ENCODE results near the gene PTGS1. TPM values are rescaled to one million over a fixed set of nuclear protein-coding genes. Genes with fewer than 3 reads are reported as not detected.
A peak's percentile ranks its signal among the peaks of the same experiment; 100 is the strongest.

The PTGS1 gene
- total and polyA plus RNA-seq, 9 of the 15 experiments (the other 6 are each of a cell fraction or from before 2014, with no cell fraction given) = 3.4 to 12.9 (median 5.3) TPM

DNA sequence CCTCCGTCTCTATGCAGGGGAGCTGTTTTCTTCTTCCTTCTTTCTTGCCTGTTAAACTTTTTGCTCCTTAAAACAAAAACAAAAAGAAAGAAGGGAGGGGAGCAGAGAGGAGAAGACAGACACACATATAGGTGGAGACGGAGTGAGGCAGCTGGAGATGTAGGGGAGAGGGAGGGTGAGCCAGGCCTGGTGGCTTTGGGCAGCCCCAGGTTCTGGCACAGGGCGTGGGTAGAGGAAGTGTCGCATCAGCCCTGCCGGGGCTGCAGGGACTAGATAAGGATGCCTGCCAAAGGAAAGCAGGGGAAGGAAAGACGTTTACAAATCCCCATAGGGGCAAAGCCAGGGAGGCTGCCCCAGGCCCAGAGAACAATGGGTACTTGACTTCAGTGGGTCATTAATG, 38.7 kb upstream of the PTGS1 start (continued):
- TF ChIP-seq, protein P1, sequence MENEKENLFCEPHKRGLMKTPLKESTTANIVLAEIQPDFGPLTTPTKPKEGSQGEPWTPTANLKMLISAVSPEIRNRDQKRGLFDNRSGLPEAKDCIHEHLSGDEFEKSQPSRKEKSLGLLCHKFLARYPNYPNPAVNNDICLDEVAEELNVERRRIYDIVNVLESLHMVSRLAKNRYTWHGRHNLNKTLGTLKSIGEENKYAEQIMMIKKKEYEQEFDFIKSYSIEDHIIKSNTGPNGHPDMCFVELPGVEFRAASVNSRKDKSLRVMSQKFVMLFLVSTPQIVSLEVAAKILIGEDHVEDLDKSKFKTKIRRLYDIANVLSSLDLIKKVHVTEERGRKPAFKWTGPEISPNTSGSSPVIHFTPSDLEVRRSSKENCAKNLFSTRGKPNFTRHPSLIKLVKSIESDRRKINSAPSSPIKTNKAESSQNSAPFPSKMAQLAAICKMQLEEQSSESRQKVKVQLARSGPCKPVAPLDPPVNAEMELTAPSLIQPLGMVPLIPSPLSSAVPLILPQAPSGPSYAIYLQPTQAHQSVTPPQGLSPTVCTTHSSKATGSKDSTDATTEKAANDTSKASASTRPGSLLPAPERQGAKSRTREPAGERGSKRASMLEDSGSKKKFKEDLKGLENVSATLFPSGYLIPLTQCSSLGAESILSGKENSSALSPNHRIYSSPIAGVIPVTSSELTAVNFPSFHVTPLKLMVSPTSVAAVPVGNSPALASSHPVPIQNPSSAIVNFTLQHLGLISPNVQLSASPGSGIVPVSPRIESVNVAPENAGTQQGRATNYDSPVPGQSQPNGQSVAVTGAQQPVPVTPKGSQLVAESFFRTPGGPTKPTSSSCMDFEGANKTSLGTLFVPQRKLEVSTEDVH (IDR thresholded peaks at IDR 0.05; ENCODE audit: low read depth, partially characterized antibody) = no peak
- no peak for TF ChIP-seq ZNF76 (CRISPR knock-in tag; IDR thresholded peaks at IDR 0.05; ENCODE audit: borderline replicate concordance)
- TF ChIP-seq, protein P2, sequence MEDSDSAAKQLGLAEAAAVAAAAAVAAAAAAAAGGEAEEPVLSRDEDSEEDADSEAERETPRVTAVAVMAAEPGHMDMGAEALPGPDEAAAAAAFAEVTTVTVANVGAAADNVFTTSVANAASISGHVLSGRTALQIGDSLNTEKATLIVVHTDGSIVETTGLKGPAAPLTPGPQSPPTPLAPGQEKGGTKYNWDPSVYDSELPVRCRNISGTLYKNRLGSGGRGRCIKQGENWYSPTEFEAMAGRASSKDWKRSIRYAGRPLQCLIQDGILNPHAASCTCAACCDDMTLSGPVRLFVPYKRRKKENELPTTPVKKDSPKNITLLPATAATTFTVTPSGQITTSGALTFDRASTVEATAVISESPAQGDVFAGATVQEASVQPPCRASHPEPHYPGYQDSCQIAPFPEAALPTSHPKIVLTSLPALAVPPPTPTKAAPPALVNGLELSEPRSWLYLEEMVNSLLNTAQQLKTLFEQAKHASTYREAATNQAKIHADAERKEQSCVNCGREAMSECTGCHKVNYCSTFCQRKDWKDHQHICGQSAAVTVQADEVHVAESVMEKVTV (CRISPR knock-in tag; IDR thresholded peaks at IDR 0.05) = no peak
- TF ChIP-seq MTA2 (IDR thresholded peaks at IDR 0.05; ENCODE audit: low read depth) = peak; percentile 73
- TF ChIP-seq NEUROD1 (IDR thresholded peaks at IDR 0.05; ENCODE audit: borderline replicate concordance, low read depth, low read length, partially characterized antibody) = peak; percentile 48
- TF ChIP-seq NFE2 (IDR thresholded peaks at IDR 0.05; ENCODE audit: low read depth) = peak; percentile 39
- no peak for TF ChIP-seq PHF21A (IDR thresholded peaks at IDR 0.05; ENCODE audit: borderline replicate concordance, low read depth)
- no peak for TF ChIP-seq RBFOX2 (IDR thresholded peaks at IDR 0.05; ENCODE audit: low read depth, low read length)
- TF ChIP-seq CREM (IDR thresholded peaks at IDR 0.05; ENCODE audit: low read depth) = peak; percentile 71
- TF ChIP-seq HNRNPK (IDR thresholded peaks at IDR 0.05; ENCODE audit: low read depth, low read length, poor library complexity, severe bottlenecking) = no peak
- TF ChIP-seq ZNF274 (IDR thresholded peaks at IDR 0.05; ENCODE audit: borderline replicate concordance, low read depth, low read length) = no peak
- TF ChIP-seq RNF2 (IDR thresholded peaks at IDR 0.05) = 0 out of 2 replicates have a peak, but pooled peaks have one; percentile 20
- no peak for TF ChIP-seq NFRKB (IDR thresholded peaks at IDR 0.05; ENCODE audit: low read depth)
- TF ChIP-seq, protein P3, sequence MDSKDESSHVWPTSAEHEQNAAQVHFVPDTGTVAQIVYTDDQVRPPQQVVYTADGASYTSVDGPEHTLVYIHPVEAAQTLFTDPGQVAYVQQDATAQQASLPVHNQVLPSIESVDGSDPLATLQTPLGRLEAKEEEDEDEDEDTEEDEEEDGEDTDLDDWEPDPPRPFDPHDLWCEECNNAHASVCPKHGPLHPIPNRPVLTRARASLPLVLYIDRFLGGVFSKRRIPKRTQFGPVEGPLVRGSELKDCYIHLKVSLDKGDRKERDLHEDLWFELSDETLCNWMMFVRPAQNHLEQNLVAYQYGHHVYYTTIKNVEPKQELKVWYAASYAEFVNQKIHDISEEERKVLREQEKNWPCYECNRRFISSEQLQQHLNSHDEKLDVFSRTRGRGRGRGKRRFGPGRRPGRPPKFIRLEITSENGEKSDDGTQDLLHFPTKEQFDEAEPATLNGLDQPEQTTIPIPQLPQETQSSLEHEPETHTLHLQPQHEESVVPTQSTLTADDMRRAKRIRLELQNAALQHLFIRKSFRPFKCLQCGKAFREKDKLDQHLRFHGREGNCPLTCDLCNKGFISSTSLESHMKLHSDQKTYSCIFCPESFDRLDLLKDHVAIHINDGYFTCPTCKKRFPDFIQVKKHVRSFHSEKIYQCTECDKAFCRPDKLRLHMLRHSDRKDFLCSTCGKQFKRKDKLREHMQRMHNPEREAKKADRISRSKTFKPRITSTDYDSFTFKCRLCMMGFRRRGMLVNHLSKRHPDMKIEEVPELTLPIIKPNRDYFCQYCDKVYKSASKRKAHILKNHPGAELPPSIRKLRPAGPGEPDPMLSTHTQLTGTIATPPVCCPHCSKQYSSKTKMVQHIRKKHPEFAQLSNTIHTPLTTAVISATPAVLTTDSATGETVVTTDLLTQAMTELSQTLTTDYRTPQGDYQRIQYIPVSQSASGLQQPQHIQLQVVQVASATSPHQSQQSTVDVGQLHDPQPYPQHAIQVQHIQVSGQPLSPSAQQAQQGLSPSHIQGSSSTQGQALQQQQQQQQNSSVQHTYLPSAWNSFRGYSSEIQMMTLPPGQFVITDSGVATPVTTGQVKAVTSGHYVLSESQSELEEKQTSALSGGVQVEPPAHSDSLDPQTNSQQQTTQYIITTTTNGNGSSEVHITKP (IDR thresholded peaks at IDR 0.05; ENCODE audit: partially characterized antibody) = no peak
- TF ChIP-seq GTF2E2 (tag; IDR thresholded peaks at IDR 0.05) = no peak
- TF ChIP-seq HDAC3 (IDR thresholded peaks at IDR 0.05; ENCODE audit: borderline replicate concordance, partially characterized antibody) = no peak
- peak; percentile 76; the same call in 1 of the 2 replicates for TF ChIP-seq GATAD2A (IDR thresholded peaks at IDR 0.05)
- TF ChIP-seq ATF1 (CRISPR knock-in tag; IDR thresholded peaks at IDR 0.05) = no peak
- peak; percentile 20; the same call in 1 of the 2 replicates for TF ChIP-seq ATF1 (tag; IDR thresholded peaks at IDR 0.05)
- TF ChIP-seq, protein P4, sequence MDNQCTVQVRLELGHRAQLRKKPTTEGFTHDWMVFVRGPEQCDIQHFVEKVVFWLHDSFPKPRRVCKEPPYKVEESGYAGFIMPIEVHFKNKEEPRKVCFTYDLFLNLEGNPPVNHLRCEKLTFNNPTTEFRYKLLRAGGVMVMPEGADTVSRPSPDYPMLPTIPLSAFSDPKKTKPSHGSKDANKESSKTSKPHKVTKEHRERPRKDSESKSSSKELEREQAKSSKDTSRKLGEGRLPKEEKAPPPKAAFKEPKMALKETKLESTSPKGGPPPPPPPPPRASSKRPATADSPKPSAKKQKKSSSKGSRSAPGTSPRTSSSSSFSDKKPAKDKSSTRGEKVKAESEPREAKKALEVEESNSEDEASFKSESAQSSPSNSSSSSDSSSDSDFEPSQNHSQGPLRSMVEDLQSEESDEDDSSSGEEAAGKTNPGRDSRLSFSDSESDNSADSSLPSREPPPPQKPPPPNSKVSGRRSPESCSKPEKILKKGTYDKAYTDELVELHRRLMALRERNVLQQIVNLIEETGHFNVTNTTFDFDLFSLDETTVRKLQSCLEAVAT (IDR thresholded peaks at IDR 0.05) = no peak
- TF ChIP-seq ZNF217 (CRISPR knock-in tag; IDR thresholded peaks at IDR 0.05) = no peak
- TF ChIP-seq TCF3 (CRISPR knock-in tag; IDR thresholded peaks at IDR 0.05) = peak; percentile 89
